ENCODE measurements around the gene NTN4. TPM values are rescaled to one million over a fixed set of nuclear protein-coding genes. Genes with fewer than 3 reads are reported as not detected.
"Not testable (repeated sequence)": the region's sequence is repeated elsewhere in the genome, so short reads cannot be mapped to it uniquely, and the experiment has no call there.

NTN4 gene
- total RNA-seq, 4 donors from 2014 or later: 33.5 to 103 (median 51.5) TPM

- H3K9me3 ChIP-seq: no peaks in the 10 kb centered on the region
- H3K36me3 ChIP-seq: peaks cover 0 to 6% of the 10 kb centered on the region in 2 donors
- ATAC-seq: no peak
- no peak overlapping the region for H3K27ac ChIP-seq
- H3K4me3 ChIP-seq: no peak overlapping the region
- WGBS, 2 donors (ENCODE audit: low coverage in 1 of 2): 85 to 95% methylated on average over 5 of the region's 12 CpGs
- H3K4me1 ChIP-seq: peaks cover 0 to 86% (median 25%) of the 10 kb centered on the region in 3 donors
- H3K27me3 ChIP-seq: no peaks in the 10 kb centered on the region
- TF ChIP-seq EP300 (IDR thresholded peaks at IDR 0.05) (no peak), POLR2AphosphoS5 (IDR thresholded peaks at IDR 0.05) (no peak), POLR2A (IDR thresholded peaks at IDR 0.05) (no peak)
- TF ChIP-seq, protein P1, sequence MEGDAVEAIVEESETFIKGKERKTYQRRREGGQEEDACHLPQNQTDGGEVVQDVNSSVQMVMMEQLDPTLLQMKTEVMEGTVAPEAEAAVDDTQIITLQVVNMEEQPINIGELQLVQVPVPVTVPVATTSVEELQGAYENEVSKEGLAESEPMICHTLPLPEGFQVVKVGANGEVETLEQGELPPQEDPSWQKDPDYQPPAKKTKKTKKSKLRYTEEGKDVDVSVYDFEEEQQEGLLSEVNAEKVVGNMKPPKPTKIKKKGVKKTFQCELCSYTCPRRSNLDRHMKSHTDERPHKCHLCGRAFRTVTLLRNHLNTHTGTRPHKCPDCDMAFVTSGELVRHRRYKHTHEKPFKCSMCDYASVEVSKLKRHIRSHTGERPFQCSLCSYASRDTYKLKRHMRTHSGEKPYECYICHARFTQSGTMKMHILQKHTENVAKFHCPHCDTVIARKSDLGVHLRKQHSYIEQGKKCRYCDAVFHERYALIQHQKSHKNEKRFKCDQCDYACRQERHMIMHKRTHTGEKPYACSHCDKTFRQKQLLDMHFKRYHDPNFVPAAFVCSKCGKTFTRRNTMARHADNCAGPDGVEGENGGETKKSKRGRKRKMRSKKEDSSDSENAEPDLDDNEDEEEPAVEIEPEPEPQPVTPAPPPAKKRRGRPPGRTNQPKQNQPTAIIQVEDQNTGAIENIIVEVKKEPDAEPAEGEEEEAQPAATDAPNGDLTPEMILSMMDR (IDR thresholded peaks at IDR 0.05): no peak
Measured at GRCh38 chr12:95787274-95787818, 3.2 kb downstream of the NTN4 start.

- WGBS, 2 donors (ENCODE audit: low coverage in 1 of 2): 55 to 69% methylated on average over 1 of the region's 1 CpG
- no peak overlapping the region for H3K27ac ChIP-seq
- no peak for ATAC-seq
- peaks cover 0 to 6% of the 10 kb centered on the region in 2 donors for H3K36me3 ChIP-seq
- TF ChIP-seq, protein P1 (IDR thresholded peaks at IDR 0.05): no peak
- no peak for TF ChIP-seq EP300 (IDR thresholded peaks at IDR 0.05)
- no peak for TF ChIP-seq POLR2A (IDR thresholded peaks at IDR 0.05)
- TF ChIP-seq POLR2AphosphoS5 (IDR thresholded peaks at IDR 0.05): peak; percentile 4
- no peak overlapping the region for H3K4me3 ChIP-seq
- no peaks in the 10 kb centered on the region for H3K27me3 ChIP-seq
- H3K4me1 ChIP-seq: peaks cover 0 to 87% (median 22%) of the 10 kb centered on the region in 3 donors
- no peaks in the 10 kb centered on the region for H3K9me3 ChIP-seq
Measured at GRCh38 chr12:95784915-95785314, 5.6 kb downstream of the NTN4 start.

GRCh38 chr12:95784286-95784685 is 6.3 kb downstream of the NTN4 start:
- H3K27ac ChIP-seq: no peak overlapping the region
- no peaks in the 10 kb centered on the region for H3K9me3 ChIP-seq
- ATAC-seq: no peak
- H3K36me3 ChIP-seq: peaks cover 0 to 6% of the 10 kb centered on the region in 2 donors
- TF ChIP-seq POLR2A (IDR thresholded peaks at IDR 0.05): no peak
- no peak for TF ChIP-seq EP300 (IDR thresholded peaks at IDR 0.05)
- TF ChIP-seq, protein P1 (IDR thresholded peaks at IDR 0.05): no peak
- peak; percentile 40 for TF ChIP-seq POLR2AphosphoS5 (IDR thresholded peaks at IDR 0.05)
- H3K4me1 ChIP-seq: peaks cover 0 to 81% (median 22%) of the 10 kb centered on the region in 3 donors
- H3K4me3 ChIP-seq: no peak overlapping the region
- 65 to 68% methylated on average over 4 of the region's 4 CpGs for WGBS, 2 donors (ENCODE audit: low coverage in 1 of 2)
- no peaks in the 10 kb centered on the region for H3K27me3 ChIP-seq

DNA sequence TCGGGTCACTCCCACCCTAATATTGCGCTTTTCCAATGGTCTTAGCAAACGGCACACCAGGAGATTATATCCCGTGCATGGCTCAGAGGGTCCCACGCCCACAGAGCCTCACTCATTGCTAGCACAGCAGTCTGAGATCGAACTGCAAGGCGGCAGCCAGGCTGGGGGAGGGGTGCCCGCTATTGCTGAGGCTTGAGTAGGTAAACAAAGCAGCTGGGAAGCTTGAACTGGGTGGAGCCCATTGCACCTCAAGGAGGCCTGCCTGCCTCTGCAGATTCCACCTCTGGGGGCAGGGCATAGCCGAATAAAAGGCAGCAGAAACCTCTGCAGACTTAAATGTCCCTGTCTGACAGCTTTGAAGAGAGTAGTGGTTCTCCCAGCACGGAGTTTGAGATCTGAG is 15.1 kb downstream of the NTN4 start:
- H3K36me3 ChIP-seq, H3K9me3 ChIP-seq, H3K4me1 ChIP-seq, H3K27me3 ChIP-seq, ATAC-seq, H3K4me3 ChIP-seq, H3K27ac ChIP-seq: not testable (repeated sequence)
- no CpG with 5 or more reads among the region's 10 CpGs for WGBS, 2 donors (ENCODE audit: low coverage in 1 of 2)

DNA sequence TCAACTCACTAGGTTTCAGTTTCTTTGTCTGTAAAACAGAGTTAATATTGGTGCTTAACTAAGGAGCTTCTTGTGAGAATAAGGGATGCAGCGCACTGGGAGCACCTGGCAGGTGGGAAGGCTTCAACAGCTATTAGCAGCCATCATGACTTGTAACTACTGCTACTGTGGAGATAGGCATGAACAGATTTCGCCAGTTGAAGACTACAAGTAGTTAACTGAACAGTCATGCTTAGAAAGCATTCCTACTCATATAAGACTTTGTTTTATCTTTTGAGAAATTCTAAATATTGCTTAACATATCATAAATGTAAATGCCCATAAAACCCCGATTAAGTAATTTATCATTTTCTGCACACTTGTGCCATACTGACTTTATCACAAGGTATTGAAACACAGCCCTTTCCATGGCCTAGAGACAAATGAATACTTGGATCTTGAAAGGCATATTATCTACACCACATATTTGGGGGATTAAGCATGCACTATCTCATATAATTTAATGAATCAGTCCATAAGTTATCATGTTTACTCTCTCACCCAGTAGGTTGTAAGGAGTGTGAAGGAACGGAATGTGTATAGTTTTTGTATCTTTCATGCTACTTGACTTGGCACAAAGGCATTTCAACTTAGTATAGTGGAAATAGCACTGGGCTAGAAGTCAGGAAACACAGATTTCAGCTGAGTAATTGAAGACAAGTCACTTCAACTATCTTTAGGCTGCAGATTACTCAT is 16.1 kb downstream of the NTN4 start:
- TF ChIP-seq, protein P1 (IDR thresholded peaks at IDR 0.05): no peak
- TF ChIP-seq POLR2AphosphoS5 (IDR thresholded peaks at IDR 0.05) (no peak), EP300 (IDR thresholded peaks at IDR 0.05) (no peak), POLR2A (IDR thresholded peaks at IDR 0.05) (no peak)
- Histone ChIP-seq H3K4me3 (no peak overlapping the region), H3K36me3 (peaks cover 0 to 5% of the 10 kb centered on the region in 2 donors), H3K4me1 (no peaks in the 10 kb centered on the region), H3K9me3 (peaks cover 0 to 8% (median 0%) of the 10 kb centered on the region in 3 donors), H3K27me3 (no peaks in the 10 kb centered on the region), H3K27ac (no peak overlapping the region)
- WGBS, 2 donors (ENCODE audit: low coverage in 1 of 2): 73 to 91% methylated on average over 3 to 4 of the region's 4 CpGs
- no peak for ATAC-seq
